ENCODE data around the gene CFAP77.

The CFAP77 gene

GRCh38 chr9:132425675-132426062 is 15.7 kb downstream of the CFAP77 start:
- H3K9me3 ChIP-seq (ENCODE audit: insufficient read depth, low read length), result no peaks in the 10 kb centered on the region
- TF ChIP-seq EZH2phosphoT487 (conservative IDR thresholded peaks at IDR 0.05; ENCODE audit: low read length), result no peak
- no peak for TF ChIP-seq CTCF (IDR thresholded peaks at IDR 0.05; ENCODE audit: insufficient read depth, low read length, poor library complexity, severe bottlenecking)
- no peaks in the 10 kb centered on the region for H4K20me1 ChIP-seq (ENCODE audit: low read depth, low read length)
- H3K27me3 ChIP-seq (ENCODE audit: low read length), result no peaks in the 10 kb centered on the region
- no peaks in the 10 kb centered on the region for H3K79me2 ChIP-seq (ENCODE audit: insufficient read depth, low read length)
- no peaks in the 10 kb centered on the region for H3K36me3 ChIP-seq (ENCODE audit: low read length)
- no peak overlapping the region for H3K4me3 ChIP-seq (ENCODE audit: insufficient read depth, low read length, poor library complexity, severe bottlenecking)
- no peak overlapping the region for H3K4me2 ChIP-seq (ENCODE audit: low read depth, low read length, poor library complexity, severe bottlenecking)
- H3F3A ChIP-seq (ENCODE audit: insufficient read depth), result no peaks in the 10 kb centered on the region
- H3K9me2 ChIP-seq (replicated peaks; ENCODE audit: insufficient read depth, low read length), result no peaks in the 10 kb centered on the region
- no peak overlapping the region for H3K27ac ChIP-seq (ENCODE audit: low read depth, low read length)
- no peak overlapping the region for H3K9ac ChIP-seq (ENCODE audit: low read length)
- no peak overlapping the region for H2AFZ ChIP-seq (ENCODE audit: low read depth, low read length, severe bottlenecking)

- Histone ChIP-seq H4K20me1 (ENCODE audit: low read depth, low read length) (no peaks in the 10 kb centered on the region), H3K4me3 (ENCODE audit: insufficient read depth, low read length, poor library complexity, severe bottlenecking) (no peak overlapping the region), H3K9ac (ENCODE audit: low read length) (no peak overlapping the region), H3K79me2 (ENCODE audit: insufficient read depth, low read length) (no peaks in the 10 kb centered on the region), H3K4me2 (ENCODE audit: low read depth, low read length, poor library complexity, severe bottlenecking) (no peak overlapping the region), H3F3A (ENCODE audit: insufficient read depth) (no peaks in the 10 kb centered on the region), H3K9me3 (ENCODE audit: insufficient read depth, low read length) (no peaks in the 10 kb centered on the region), H3K27ac (ENCODE audit: low read depth, low read length) (no peak overlapping the region), H2AFZ (ENCODE audit: low read depth, low read length, severe bottlenecking) (no peak overlapping the region), H3K9me2 (replicated peaks; ENCODE audit: insufficient read depth, low read length) (no peaks in the 10 kb centered on the region), H3K36me3 (ENCODE audit: low read length) (no peaks in the 10 kb centered on the region), H3K27me3 (ENCODE audit: low read length) (no peaks in the 10 kb centered on the region)
- TF ChIP-seq EZH2phosphoT487 (conservative IDR thresholded peaks at IDR 0.05; ENCODE audit: low read length) (no peak), CTCF (IDR thresholded peaks at IDR 0.05; ENCODE audit: insufficient read depth, low read length, poor library complexity, severe bottlenecking) (no peak)
Measured at GRCh38 chr9:132426639-132427414, 16.8 kb downstream of the CFAP77 start.

GRCh38 chr9:132430998-132431397 is 21.0 kb downstream of the CFAP77 start:
- no peaks in the 10 kb centered on the region for H3K27me3 ChIP-seq (ENCODE audit: low read length)
- no peak overlapping the region for H3K4me3 ChIP-seq (ENCODE audit: insufficient read depth, low read length, poor library complexity, severe bottlenecking)
- H3K4me2 ChIP-seq (ENCODE audit: low read depth, low read length, poor library complexity, severe bottlenecking), result no peak overlapping the region
- H3K36me3 ChIP-seq (ENCODE audit: low read length), result no peaks in the 10 kb centered on the region
- H4K20me1 ChIP-seq (ENCODE audit: low read depth, low read length), result no peaks in the 10 kb centered on the region
- H2AFZ ChIP-seq (ENCODE audit: low read depth, low read length, severe bottlenecking), result no peak overlapping the region
- H3F3A ChIP-seq (ENCODE audit: insufficient read depth), result no peaks in the 10 kb centered on the region
- no peaks in the 10 kb centered on the region for H3K9me2 ChIP-seq (replicated peaks; ENCODE audit: insufficient read depth, low read length)
- H3K27ac ChIP-seq (ENCODE audit: low read depth, low read length), result no peak overlapping the region
- H3K79me2 ChIP-seq (ENCODE audit: insufficient read depth, low read length), result no peaks in the 10 kb centered on the region
- no peak for TF ChIP-seq CTCF (IDR thresholded peaks at IDR 0.05; ENCODE audit: insufficient read depth, low read length, poor library complexity, severe bottlenecking)
- no peak for TF ChIP-seq EZH2phosphoT487 (conservative IDR thresholded peaks at IDR 0.05; ENCODE audit: low read length)
- H3K9ac ChIP-seq (ENCODE audit: low read length), result no peak overlapping the region
- H3K9me3 ChIP-seq (ENCODE audit: insufficient read depth, low read length), result no peaks in the 10 kb centered on the region

All from SU-DHL-6 (cell line).